ENCODE results near the gene STK10.
"Not testable (repeated sequence)": the region's sequence is repeated elsewhere in the genome, so short reads cannot be mapped to it uniquely, and the experiment has no call there.

STK10 gene

DNA sequence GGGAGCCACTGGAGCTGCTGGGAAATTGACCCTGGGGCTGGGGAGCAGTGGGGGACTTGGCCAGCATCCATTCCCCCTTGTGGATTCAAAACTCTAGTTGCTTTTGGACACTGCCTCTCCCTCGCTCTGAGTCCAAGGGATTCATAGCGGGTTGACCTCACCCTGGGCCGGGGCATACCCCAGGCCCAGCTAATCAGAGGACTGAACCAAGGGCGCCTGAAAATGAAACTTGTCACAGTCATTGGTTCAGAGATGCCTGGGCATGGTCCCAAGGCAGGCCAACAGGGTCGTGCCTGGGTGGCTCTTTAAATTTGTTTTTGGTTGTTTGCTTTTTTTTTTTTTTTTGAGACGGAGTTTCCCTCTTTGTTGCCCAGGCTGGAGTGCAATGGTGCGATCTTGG is 22.6 kb downstream of the STK10 start:
- DNase-seq (ENCODE audit: low read depth in 2 of 2): no peak

DNA sequence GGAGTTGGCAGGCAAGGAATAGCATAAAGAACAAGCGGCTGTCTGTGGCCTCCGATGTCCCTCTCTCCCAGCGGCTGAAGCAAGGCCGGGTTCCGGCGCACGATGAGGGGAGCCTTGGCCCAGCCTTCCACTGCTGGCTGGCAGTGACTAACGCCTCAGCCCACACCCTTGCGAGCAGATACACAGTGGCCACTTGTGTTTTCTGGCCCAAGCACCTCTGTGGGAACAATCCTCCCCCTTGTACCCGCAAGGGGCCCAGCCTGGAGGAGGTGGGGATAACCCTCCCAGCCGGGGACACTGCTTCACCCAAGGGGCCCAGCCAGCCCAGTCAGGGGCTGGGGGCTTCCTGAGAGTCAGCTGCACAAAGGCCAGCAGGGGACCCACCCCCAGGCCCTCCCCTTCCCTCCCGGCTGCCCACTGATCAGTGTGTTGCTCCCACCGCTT is 23.2 kb downstream of the STK10 start:
- no peak for DNase-seq (ENCODE audit: low read depth in 2 of 2)

DNA sequence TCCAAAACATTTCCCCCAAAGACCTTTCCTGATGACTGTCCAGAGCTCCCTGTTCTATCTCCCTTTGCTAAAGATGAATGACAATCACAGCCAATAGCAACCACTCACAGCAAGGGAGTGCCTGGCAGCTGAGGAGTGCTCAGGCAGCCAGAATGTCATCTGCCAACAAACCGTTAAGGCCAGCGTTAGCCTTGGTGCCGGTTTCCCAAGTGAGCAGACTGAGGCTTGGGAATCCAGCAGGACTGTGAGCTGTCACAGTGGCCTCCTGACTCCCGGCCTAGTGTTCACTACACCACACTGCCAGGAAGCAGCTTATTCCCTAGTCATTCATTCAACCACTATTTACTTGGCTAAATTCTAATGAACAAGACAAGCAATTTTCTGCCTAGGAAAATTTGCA is 24.7 kb downstream of the STK10 start:
- no peak for DNase-seq (ENCODE audit: low read depth in 2 of 2)

DNA sequence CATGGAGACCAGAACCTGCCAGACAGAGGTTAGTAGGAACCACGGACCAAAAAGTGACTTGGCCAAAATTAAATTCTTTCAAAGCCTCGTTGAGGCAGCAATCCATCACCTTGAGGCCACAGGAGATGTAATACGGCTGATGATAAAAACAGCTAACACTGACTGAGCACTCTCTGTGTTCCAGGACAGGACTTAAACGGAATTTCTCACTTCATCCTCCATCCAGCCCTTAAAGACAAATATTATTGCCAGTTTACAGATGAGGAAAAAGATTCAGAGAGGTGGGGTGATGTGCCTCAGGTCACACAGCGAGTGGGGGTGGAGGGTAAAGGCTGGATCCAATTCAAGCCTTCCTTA is 25.1 kb downstream of the STK10 start:
- DNase-seq (ENCODE audit: low read depth in 2 of 2): no peak

DNA sequence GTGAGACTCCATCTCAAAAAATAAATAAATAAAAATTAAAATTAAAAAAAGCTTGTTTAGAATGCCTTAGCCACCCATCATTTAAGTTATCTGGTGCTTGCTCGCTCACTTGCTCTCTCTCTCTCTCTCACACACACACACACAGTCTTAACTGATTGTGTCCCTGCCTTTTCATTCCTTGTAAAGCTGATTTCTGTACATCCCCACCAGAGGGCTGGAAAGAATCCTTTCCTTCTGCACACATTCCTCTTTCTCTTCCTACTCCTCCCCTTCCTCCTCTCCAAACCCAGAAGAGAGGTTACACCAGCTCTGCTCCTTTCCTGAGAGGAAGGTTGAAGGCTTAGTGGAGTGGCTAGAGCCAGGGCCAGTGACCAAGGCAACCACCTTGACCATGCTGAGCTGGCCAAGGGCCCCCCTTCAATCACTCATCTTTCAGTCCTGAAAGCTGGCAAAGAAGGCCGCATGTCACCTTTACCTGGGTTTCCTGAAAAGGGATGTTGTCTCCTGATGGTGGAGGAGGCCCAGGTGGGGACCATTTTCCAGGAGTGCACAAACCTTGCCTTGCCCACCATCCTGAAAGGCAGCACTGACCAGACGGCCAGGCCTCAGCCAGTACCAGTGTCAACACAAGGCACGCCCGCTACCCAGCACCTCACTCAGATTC is 25.6 kb downstream of the STK10 start:
- peak in 1 of 2 experiments; percentile 20 for DNase-seq (ENCODE audit: low read depth in 2 of 2)

DNA sequence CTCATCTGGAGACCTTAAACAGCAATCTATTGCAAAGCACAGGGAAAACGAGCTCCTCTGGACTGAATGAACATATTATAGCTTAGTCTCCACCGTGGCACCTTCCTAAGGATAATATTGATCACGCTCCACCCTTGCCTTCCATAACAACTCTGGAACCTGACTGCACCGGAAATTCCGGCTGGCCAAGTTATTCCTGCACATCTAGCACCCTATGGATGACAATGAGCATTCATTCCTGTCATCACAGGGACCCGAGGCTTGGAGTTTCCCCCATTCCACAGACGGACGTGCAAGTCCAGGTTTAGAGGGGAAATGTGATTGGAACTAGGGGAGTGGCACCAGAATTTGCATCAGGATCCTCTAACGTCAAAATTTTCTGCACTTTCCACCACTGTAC is 27.5 kb downstream of the STK10 start:
- no peak for DNase-seq (ENCODE audit: low read depth in 2 of 2)

DNA sequence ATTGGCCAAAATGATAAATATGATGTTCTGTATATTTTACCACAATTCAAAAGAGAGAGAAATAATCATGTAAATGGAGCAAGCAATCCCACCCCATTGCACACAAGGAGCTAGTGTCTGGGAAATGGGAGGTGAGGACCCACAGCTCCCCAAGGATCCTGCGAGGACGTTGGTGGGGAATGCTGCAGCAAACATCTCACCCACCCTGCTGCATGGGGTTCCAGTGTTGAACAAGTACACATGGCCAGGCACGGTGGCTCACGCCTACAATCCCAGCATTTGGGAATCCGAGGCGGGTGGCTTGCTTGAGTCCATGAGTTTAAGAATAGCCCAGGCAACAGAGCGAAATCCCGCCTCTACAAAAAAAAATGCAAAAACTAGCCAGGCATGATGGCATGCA is 29.0 kb downstream of the STK10 start:
- no peak for DNase-seq (ENCODE audit: low read depth in 2 of 2)

DNA sequence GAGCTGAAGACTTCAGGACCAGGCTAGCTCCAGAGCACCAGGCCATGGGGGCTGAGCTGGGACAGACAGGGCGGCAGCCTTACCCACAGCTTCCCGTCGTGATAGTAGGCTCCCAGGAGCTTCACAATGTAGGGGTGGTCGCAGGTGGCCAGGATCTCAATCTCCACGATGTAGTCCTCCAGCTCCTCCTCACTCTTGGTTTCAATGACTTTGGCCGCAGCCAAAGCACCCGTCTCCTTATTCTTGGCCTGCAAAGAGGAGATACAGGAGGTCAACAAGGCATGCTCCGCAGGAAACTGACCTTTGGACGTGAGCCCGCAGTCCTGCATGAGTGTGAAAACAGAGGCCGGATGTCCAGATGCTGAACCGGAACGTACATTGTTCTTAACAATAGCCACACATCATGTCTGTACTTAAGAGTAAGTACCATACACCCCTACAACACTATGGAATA is 31.5 kb downstream of the STK10 start:
- DNase-seq (ENCODE audit: low read depth in 2 of 2): no peak

DNA sequence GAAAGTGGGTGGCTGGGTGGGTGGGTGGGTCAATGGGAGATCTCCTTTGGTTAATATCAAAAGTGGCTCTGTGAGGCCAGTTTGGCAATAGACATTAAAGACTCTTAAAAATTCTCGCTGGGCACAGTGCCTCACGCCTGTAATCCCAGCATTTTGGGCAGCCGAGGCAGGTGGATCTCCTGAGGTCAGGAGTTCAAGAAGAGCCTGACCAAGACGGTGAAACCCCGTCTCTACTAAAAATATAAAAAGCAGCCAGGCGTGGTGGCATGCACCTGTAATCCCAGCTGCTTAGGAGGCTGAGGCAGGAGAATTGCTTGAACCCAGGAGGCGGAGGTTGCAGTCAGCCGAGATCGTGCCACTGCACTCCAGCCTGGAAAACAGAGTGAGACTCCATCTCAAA is 32.9 kb downstream of the STK10 start:
- not testable (repeated sequence) for DNase-seq (ENCODE audit: low read depth in 2 of 2)

DNA sequence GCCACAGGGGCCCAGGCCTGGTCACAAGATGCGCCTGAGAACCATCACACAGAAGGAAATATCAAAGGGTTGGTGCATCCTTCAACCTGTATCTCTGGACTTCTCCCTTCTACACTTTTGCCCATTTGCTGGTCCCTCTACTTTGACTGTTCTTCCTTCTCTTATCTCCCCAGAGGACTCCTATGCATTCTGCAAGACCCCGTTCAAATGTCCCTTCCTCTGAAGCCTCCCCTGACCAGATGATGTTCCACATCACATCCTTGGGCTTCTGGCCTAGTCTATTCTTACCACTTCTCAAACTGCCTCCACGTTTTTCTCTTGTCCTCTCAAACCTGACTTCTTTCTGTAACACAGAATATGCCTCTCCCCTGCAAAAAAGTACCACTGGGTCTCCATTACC is 34.3 kb downstream of the STK10 start:
- no peak for DNase-seq (ENCODE audit: low read depth in 2 of 2)

DNA sequence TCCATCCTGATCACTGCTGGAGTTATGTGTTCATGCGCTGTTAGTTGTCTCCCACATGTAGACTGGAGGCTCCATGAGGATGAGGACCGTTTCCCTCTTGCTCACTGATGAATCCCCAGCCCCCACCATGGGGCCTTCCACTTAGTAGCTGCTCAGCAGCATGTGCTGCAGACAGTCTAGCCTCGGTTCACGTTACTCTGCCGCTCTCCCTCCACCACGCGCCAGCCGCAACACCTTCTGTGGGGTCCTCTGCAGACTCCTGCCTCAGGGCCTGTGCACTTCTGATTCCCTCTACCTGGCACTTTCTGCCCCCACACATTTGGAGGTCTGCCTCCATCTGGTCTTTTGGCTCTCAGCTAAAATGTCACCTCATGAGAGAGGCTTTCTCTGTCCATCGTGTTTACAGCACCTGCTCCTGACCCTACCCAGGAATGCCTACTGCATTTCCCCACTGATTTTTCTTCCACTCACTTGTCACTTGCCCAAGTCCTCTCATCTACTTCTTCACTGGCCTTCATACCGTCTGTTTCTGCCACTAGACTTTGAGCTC is 36.3 kb downstream of the STK10 start:
- DNase-seq (ENCODE audit: low read depth in 2 of 2): no peak

DNA sequence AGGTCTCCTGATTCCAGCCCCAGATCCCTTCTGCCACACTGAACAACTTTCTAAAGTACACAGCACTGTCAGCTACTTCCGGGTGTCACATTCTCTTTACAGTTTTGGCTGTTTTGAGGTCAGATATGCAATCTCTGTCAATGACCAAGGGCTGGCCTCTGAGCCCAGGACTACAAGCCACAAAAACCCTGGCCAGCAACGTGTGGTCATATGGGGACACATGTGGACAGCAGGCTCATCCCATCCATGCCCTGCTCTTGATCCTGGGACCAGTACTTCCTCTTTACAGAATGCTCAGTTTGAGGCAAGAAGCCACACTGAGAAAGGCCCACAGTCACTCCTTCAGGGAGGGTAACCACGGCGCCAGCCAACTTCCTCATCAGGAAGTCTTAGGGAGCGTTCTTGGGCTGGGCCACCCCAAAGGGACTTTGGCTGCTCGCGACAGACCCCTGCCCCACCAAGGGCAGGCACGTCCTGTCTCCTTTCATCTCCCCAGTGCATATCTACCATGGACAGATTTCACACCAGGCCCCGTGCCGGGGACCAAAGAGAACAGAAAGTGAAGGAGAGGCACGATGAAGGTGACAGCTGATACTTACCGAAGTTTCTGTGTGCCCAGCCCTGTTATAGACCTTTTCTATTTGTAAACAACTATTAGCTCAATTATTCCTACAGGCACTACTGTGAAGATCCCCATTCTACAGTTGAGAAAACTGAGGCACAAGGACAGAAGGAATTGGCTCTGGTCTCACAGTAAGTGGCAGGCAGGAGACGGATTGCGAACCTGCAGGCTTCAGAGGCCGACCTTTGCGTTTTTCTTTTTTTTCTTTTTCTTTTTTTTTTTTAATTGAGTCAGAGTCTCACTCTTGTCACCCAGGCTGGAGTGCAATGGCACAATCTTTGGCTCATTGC is 37.3 kb downstream of the STK10 start:
- DNase-seq (ENCODE audit: low read depth in 2 of 2): no peak

DNA sequence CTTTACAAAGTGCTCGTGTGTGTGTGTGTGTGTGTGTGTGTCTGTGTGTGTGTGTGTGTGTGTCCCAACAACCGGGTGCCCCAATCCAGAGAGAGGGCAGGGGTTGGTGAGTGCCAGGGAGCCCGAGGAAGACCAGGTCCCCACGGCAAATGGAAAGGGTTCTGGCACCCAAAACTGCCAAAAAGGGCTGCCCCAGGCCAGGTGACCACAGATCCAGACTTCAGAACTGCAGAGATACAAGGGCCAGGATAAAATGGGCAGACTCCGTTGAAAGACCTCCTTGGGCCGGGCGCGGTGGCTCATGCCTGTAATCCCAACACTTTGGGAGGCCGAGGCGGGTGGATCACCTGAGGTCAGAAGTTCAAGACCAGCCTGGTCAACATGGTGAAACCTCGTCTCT is 38.5 kb downstream of the STK10 start:
- not testable (repeated sequence) for DNase-seq (ENCODE audit: low read depth in 2 of 2)

DNA sequence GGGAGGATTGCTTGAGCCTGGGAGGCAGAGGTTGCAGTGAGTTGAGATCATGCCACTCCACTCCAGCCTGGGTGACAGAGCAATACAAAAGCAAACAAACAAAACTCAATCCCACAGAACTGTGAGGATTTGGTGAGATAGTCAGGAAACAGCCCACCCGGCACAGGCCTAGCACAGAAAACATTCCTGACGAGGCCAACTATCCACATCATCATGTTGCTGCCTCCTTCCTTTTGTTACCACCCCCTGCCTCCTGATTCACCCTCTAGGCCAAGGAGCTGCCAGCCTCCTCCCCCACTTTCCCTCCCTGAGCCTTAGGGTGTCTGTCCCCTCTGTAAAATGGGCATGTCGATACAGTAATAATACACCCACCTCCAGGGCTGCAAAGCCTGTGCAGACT is 39.0 kb downstream of the STK10 start:
- no peak for DNase-seq (ENCODE audit: low read depth in 2 of 2)

DNA sequence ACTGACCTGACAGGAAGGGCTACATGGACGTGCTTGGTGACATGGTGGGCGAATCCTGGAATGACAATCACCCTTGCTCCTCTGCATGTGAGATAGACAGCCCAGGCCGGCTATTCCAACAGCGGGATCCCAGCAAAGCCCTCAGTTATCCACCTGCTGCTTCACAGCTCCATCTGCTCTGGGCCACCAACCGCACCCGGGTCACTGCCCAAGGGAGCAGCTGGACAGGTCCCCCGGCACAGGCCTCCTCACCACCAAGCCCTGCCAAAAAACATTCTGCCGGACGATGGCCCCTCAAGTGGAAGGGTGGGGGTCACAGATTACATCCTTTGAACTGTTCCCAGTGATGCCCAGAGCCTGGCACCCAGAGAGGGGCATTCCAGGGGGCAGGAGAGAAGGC is 39.6 kb downstream of the STK10 start:
- no peak for DNase-seq (ENCODE audit: low read depth in 2 of 2)

DNA sequence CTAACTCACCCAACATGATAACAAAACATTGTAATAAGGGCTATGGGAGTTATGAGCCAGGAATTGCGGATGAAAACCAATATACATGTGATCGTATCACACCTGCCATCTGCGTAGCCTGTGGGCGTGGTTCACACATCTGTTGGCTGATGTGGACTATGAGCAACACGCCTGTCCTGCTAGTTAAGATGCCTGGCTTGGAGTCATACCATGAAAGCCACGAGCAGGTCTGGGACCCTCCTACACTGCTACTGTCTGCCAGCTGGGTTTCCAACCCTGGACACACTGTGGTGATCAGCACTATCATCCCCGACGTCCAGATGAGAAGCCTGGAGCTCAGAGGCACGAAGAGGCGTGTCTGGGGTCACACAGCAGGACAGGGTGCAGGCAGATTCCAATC is 40.2 kb downstream of the STK10 start:
- DNase-seq (ENCODE audit: low read depth in 2 of 2): no peak

DNA sequence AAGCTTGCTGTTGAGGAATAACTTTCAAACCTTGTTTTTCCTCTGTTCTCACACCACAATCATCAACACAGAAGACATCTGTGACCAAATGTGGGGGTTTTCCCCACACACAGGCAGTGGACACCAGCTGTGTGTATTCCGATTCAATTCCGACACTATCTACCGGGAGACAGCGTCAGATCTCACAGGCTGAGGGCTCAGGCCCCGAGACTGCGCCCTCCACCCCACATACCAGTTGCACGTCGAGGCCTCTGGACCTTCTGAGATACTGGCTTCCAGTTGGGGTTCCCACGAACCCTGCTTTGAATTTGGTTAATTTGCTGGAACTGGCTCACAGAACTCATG is 41.3 kb downstream of the STK10 start:
- DNase-seq (ENCODE audit: low read depth in 2 of 2): no peak

DNA sequence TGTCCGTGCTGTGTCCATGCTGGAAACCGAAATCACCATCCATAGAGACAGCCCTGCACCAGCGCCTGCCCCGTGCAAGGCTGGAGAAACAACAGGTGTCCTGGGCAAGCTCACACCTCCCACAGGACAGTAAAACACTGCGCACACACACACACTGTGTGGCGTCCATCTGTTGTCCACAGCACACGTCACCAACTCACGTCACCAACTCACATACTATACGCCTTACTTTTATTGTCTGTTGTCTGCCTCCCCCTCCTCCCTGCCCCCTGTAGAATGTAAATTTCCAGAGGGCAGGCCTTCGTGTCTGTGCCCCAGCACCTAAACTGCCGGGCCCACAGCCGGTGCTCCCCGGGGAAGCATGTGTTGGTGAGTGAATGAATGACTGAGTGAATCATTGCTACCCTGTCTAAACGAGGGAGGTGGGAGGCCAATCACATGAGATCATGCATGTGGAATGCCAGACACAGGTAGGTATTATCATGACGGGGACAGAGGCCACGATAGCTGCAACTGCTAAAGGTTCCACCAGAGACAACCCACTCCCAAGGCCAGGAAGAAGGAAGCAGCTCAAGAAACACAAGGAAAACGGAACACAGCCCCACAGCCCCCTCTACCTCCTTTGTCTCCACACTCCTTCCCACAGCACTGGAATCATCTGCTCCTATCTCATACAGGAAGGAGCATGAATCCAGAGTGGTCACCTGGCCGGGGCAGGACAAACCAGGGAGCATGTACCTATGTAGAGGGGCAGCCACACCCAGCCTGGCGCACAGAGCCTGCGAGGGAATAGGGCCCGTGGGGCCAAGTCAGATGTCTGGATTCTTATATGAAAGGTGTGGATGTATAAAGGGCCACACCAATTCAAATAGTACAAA is 41.9 kb downstream of the STK10 start:
- no peak for DNase-seq (ENCODE audit: low read depth in 2 of 2)

DNA sequence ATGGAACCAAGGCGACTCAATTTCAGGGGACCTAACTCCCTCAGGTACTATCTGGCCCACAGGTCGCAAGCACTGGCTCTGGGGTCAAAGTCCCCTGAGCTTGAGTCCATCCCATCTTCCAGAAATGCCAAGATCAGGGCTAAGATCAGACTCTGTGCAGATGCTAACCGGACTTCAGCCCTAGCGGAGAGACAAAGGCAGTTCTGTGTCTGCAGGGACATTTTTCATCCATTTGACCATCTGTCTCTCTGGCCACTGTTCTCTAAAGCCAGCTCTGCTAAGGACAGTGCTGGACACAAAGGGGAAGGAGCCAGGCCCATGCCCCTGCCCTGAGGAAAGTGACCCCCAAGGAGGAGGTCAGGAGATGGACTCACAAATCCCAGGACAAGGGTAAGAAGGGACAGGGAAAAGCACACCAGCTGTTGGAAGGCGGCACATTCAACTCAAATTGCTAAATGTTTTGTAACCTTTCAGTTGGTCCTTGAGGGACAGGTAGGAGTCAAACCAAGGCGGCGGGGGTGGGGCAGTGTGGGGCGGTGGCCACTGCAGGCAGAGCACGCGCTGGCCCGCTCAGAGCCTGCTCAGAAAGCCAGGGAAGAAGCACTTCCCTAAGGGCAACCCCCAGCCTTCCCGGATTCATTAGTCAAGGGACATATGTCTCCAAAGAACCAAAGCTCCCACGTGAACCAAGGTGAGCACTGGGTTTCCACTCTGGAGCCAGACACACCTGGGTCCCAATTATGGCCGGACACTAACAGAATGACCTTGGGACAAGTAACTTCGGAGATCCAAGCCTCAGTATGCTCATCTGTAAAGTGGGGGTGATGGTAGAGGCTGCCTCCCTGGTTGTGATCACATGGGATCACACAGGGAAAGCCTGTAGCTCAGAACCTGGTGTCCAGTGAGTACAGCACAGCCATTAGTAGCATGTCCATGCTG is 42.8 kb downstream of the STK10 start:
- DNase-seq (ENCODE audit: low read depth in 2 of 2): no peak

DNA sequence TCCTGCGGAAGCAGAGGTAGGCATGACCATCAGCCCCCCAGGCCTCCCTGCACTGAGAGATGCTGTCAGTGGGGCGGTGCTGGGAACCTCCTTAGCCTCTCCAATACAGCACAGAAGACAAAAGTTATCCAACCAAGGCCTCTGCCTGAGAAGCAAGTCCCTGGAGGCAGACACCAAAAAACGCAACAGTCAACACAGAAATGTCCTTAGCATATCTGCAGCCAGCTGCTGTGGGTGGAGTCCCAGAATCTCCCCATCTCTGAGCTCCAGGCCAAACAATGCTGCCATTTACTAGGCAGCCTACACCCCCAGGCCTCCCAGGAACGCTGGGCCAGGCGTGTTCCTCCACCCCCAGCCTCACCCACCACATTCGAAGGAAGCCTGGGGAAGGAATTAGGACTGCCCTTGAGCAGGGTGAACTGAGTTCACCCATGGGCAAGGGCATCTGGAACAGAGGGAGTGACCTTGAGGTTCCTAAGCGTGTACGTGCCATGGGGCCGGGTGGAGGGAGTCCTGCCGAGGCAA is 43.7 kb downstream of the STK10 start:
- DNase-seq (ENCODE audit: low read depth in 2 of 2): no peak

DNA sequence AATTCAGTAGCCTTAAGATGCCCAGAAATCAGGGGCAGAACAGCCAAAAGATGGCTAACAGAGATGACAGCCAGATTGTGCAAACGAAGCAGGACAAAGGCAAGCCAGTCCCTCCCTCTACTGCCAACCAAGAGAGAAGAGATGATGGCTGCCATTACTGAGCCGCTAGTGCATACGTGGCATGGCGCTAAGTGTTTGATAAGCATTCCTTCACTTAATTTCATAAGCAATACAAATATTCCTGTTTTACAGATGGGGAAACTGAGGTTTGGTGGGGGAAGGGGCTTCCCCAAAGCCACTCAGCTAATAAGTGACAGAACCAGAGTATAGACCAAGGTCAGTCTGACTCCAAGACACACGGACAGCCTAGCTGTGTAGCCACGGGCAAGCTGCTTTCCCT is 44.1 kb downstream of the STK10 start:
- DNase-seq (ENCODE audit: low read depth in 2 of 2): no peak
